IMR-90 (cell line): ENCODE data around the gene ZNF362. TPM values are rescaled to one million over a fixed set of nuclear protein-coding genes. Genes with fewer than 3 reads are reported as not detected.

Source experiments
- ATAC-seq: fragments of 200-7000 bp; cut with Tn5 transposase; 2 replicates; pipeline ENCODE4 v1.9.1; 2020; ENCODE audit warnings: low read depth, mild to moderate bottlenecking, moderate library complexity
- BruUV-seq: library from RNA; stranded (reverse); fragments of 400-500 nt; replicated peaks from 2 replicates; lab custom pipeline; 2021; lab: Mats Ljungman, UMichigan
- CTCF ChIA-PET: fragments of 300-600 bp; formaldehyde crosslinking; extraction: SDS; loops from one replicate; lab custom pipeline; 2021; ENCODE audit warnings: antibody characterized with exemption; lab: Yijun Ruan, JAX
- POLR2A ChIA-PET: fragments of 300-600 bp; sonication (Branson Sonifier 250); formaldehyde crosslinking; loops from one replicate; lab custom pipeline; 2022; ENCODE audit warnings: antibody characterized with exemption; ENCODE audit not compliant: unreplicated experiment; lab: Charles Lee
- DNase-seq: peaks from one replicate; pipeline ENCODE4 v3.0.0; 2013
- H2AFZ ChIP-seq: replicated peaks from 2 replicates; pipeline ENCODE3; 2013; ENCODE audit warnings: low read length, mild to moderate bottlenecking; ENCODE audit not compliant: poor library complexity
- H2AK5ac ChIP-seq: 2 replicates; pipeline ENCODE4 v1.6.1; 2013; ENCODE audit warnings: low read depth, low read length, inconsistent platforms
- H2AK9ac ChIP-seq: replicated peaks from 2 replicates; pipeline ENCODE3; 2013; ENCODE audit warnings: mild to moderate bottlenecking, low read depth, low read length, moderate library complexity; ENCODE audit not compliant: poor library complexity
- H2BK120ac ChIP-seq: 2 replicates; pipeline ENCODE4 v1.6.1; 2013; ENCODE audit warnings: low read depth, low read length, inconsistent platforms
- H2BK15ac ChIP-seq: 3 replicates; pipeline ENCODE4 v1.6.1; 2013; ENCODE audit warnings: low read depth, low read length, inconsistent platforms
- H2BK20ac ChIP-seq: 2 replicates; pipeline ENCODE4 v1.6.1; 2013; ENCODE audit warnings: low read depth, mild to moderate bottlenecking, inconsistent platforms, low read length, moderate library complexity
- H2BK5ac ChIP-seq: 2 replicates; pipeline ENCODE4 v1.6.1; 2013; ENCODE audit warnings: mild to moderate bottlenecking, low read depth, low read length, inconsistent platforms; ENCODE audit not compliant: poor library complexity, severe bottlenecking
- H3K14ac ChIP-seq: replicated peaks from 2 replicates; pipeline ENCODE4 v1.6.1; 2013; ENCODE audit warnings: low read depth, low read length, inconsistent platforms
- H3K18ac ChIP-seq: 2 replicates; pipeline ENCODE4 v1.6.1; 2013; ENCODE audit warnings: low read depth, low read length, control low read depth
- H3K23ac ChIP-seq: 2 replicates; pipeline ENCODE4 v1.6.1; 2013; ENCODE audit warnings: low read depth, low read length, inconsistent platforms
- H3K27ac ChIP-seq: 2 replicates; pipeline ENCODE4 v1.5.1; 2013; ENCODE audit warnings: mild to moderate bottlenecking, control low read depth, low read length; ENCODE audit not compliant: insufficient read depth
- H3K27me3 ChIP-seq: 2 replicates; pipeline ENCODE4 v1.6.1; 2013; ENCODE audit warnings: low read length; ENCODE audit not compliant: control insufficient read depth, insufficient read depth
- H3K36me3 ChIP-seq: 2 replicates; pipeline ENCODE4 v1.6.1; 2013; ENCODE audit warnings: low read length, mixed read lengths; ENCODE audit not compliant: control insufficient read depth, insufficient read depth
- H3K4ac ChIP-seq: 2 replicates; pipeline ENCODE4 v1.6.1; 2013; ENCODE audit warnings: low read depth, low read length, inconsistent platforms
- H3K4me1 ChIP-seq: 2 replicates; pipeline ENCODE4 v1.6.1; 2013; ENCODE audit warnings: low read length, mixed read lengths; ENCODE audit not compliant: control insufficient read depth, insufficient read depth
- H3K4me2 ChIP-seq: 2 replicates; pipeline ENCODE4 v1.6.1; 2013; ENCODE audit warnings: low read depth, mild to moderate bottlenecking, control low read depth, low read length, moderate library complexity
- H3K4me3 ChIP-seq: 2 replicates; pipeline ENCODE4 v1.5.1; 2013; ENCODE audit warnings: low read depth, mild to moderate bottlenecking, control low read depth, low read length, moderate library complexity; ENCODE audit not compliant: insufficient read depth
- H3K56ac ChIP-seq: 2 replicates; pipeline ENCODE4 v1.6.1; 2013; ENCODE audit warnings: low read length, inconsistent platforms; ENCODE audit not compliant: insufficient read depth; ENCODE audit errors: extremely low read depth
- H3K79me1 ChIP-seq, 2 experiments: 2 replicates each; pipeline ENCODE4 v1.6.1; 2013; ENCODE audit warnings: low read length in 2 of 2, inconsistent platforms in 1 of 2, low read depth in 1 of 2
- H3K9ac ChIP-seq: 2 replicates; pipeline ENCODE4 v1.6.1; 2013; ENCODE audit warnings: low read depth, low read length, control low read depth
- H3K9me1 ChIP-seq: 2 replicates; pipeline ENCODE4 v1.6.1; 2013; ENCODE audit warnings: low read length, inconsistent platforms; ENCODE audit not compliant: insufficient read depth
- H3K9me3 ChIP-seq: 2 replicates; pipeline ENCODE4 v1.6.1; 2013; ENCODE audit warnings: low read length; ENCODE audit not compliant: control insufficient read depth, insufficient read depth
- H4K20me1 ChIP-seq: 2 replicates; pipeline ENCODE4 v1.6.1; 2013; ENCODE audit warnings: low read length, inconsistent platforms; ENCODE audit not compliant: insufficient read depth
- H4K5ac ChIP-seq: 2 replicates; pipeline ENCODE4 v1.6.1; 2013; ENCODE audit warnings: mild to moderate bottlenecking, low read depth, low read length, control low read depth
- H4K8ac ChIP-seq, 2 experiments: 2 replicates each; pipeline ENCODE4 v1.6.1; 2013; ENCODE audit warnings: low read depth in 2 of 2, low read length in 2 of 2, control low read depth in 1 of 2, inconsistent platforms in 1 of 2
- H4K91ac ChIP-seq: 2 replicates; pipeline ENCODE4 v1.6.1; 2013; ENCODE audit warnings: low read depth, low read length, inconsistent platforms; ENCODE audit not compliant: insufficient read depth
- BHLHE40 ChIP-seq: fragments of 150-350 bp; IDR thresholded peaks from 2 replicates; pipeline ENCODE4 v1.6.1; 2016; ENCODE audit warnings: mild to moderate bottlenecking, low read depth, low read length
- MAZ ChIP-seq: IDR thresholded peaks from 2 replicates; pipeline ENCODE4 v1.6.1; 2012; ENCODE audit warnings: low read depth, mild to moderate bottlenecking, low read length, improper control_type of control experiment, moderate library complexity, borderline replicate concordance
- NFE2L2 ChIP-seq: fragments of 150-350 bp; IDR thresholded peaks from 2 replicates; pipeline ENCODE4 v1.6.1; 2016; ENCODE audit warnings: low read depth, mild to moderate bottlenecking, low read length
- USF2 ChIP-seq: fragments of 150-350 bp; IDR thresholded peaks from 2 replicates; pipeline ENCODE4 v1.6.1; 2017; ENCODE audit warnings: mild to moderate bottlenecking, antibody characterized with exemption, low read length, low read depth
- WGBS, 2 experiments: methylation state at CpG; one replicate each; pipeline versions ENCODE4 v1.1.5 to v1.1.7; 2013; ENCODE audit warnings: missing lambda C conversion rate in 2 of 2; ENCODE audit not compliant: insufficient read length in 1 of 2; ENCODE audit errors: extremely low coverage in 2 of 2; 5-methylcytosine and 5-hydroxymethylcytosine counted together
- dilution Hi-C: fragments of 300-500 bp; cut with HindIII; formaldehyde crosslinking; loops from one replicate; pipeline ENCODE4 v1.14.3; 2018; ENCODE audit warnings: low sequenced_read_pairs; ENCODE audit not compliant: unreplicated experiment
- in situ Hi-C: fragments of 300-500 bp; cut with MboI; formaldehyde crosslinking; loops from 3 replicates; pipeline ENCODE4 v1.14.3; 2019; ENCODE audit warnings: low sequenced_read_pairs, inconsistent platforms, mixed read lengths
- intact Hi-C: fragments of 100-400 bp; cut with micrococcal nuclease; formaldehyde crosslinking; loops from 2 replicates; pipeline ENCODE4 v1.10.0; 2022
- polyA plus RNA-seq, 3 experiments: library from polyadenylated mRNA; depleted of rRNA; stranded (reverse); fragments of >200 nt; gene quantifications; 2 replicates each; pipeline ENCODE4 v1.2.3, GENCODE V29; 2012; ENCODE audit warnings: low replicate concordance in 1 of 3
- total RNA-seq: library from RNA; depleted of rRNA; stranded (reverse); fragments of >200 nt; gene quantifications from 2 replicates; pipeline ENCODE4 v1.2.3, GENCODE V29; 2012

Gene ZNF362
- total and polyA plus RNA-seq, 2 of the 4 experiments (the other 2 are of a cell fraction): 5.7 to 12.9 TPM

GRCh38 chr1:33277488-33278084, 21.3 kb downstream of the ZNF362 start:
- no peak overlapping the region for H4K5ac ChIP-seq
- peaks cover 26 to 35% of the 10 kb centered on the region in 2 experiments for H3K79me1 ChIP-seq
- ChIA-PET POLR2A (no interaction called here), CTCF (interaction anchor here (1.6 kb wide), 1 partner anchor 18 kb away, joined by 6 read pairs; no protein-coding TSS in a partner anchor)
- DNase-seq (no peak), ATAC-seq (no peak)
- no TSS peak for BruUV-seq
- no peak overlapping the region for H2BK5ac ChIP-seq
- H3K18ac ChIP-seq: no peak overlapping the region
- no peak overlapping the region for H2AFZ ChIP-seq
- no peak overlapping the region for H3K4me2 ChIP-seq
- no peak overlapping the region for H2BK15ac ChIP-seq
- no peak overlapping the region for H2BK120ac ChIP-seq
- no peak overlapping the region for H3K4ac ChIP-seq
- no peak overlapping the region for H3K9ac ChIP-seq
- H2AK5ac ChIP-seq: no peak overlapping the region
- H3K36me3 ChIP-seq: peaks cover 36% of the 10 kb centered on the region
- H3K27ac ChIP-seq: no peak overlapping the region
- 94% methylated on average over 9 of the region's 11 CpGs; no CpG with 5 or more reads in 1 of the 2 experiments for WGBS, 2 experiments
- no peak overlapping the region for H4K8ac ChIP-seq
- dilution Hi-C loops: no loop called here
- TF ChIP-seq BHLHE40 (no peak), USF2 (no peak), MAZ (no peak), NFE2L2 (no peak)
- intact Hi-C loops: no loop called here
- no peak overlapping the region for H3K14ac ChIP-seq
- H3K9me3 ChIP-seq: no peaks in the 10 kb centered on the region
- no peak overlapping the region for H3K4me3 ChIP-seq
- H3K4me1 ChIP-seq: no peaks in the 10 kb centered on the region; the same call in 1 of the 2 replicates
- H2BK20ac ChIP-seq: no peak overlapping the region
- no peak overlapping the region for H2AK9ac ChIP-seq
- no peaks in the 10 kb centered on the region for H3K27me3 ChIP-seq
- H4K20me1 ChIP-seq: peaks cover 9% of the 10 kb centered on the region; the same call in 1 of the 2 replicates
- peaks cover 10% of the 10 kb centered on the region for H3K9me1 ChIP-seq
- no peak overlapping the region for H3K23ac ChIP-seq
- no peak overlapping the region for H3K56ac ChIP-seq
- no peak overlapping the region for H4K91ac ChIP-seq
- in situ Hi-C loops: no loop called here
